ENCODE results near the gene QSOX2. TPM values are rescaled to one million over a fixed set of nuclear protein-coding genes. Genes with fewer than 3 reads are reported as not detected.

QSOX2 gene
- total RNA-seq, 1 experiment from 2014 or later, result 19.3 TPM

DNA sequence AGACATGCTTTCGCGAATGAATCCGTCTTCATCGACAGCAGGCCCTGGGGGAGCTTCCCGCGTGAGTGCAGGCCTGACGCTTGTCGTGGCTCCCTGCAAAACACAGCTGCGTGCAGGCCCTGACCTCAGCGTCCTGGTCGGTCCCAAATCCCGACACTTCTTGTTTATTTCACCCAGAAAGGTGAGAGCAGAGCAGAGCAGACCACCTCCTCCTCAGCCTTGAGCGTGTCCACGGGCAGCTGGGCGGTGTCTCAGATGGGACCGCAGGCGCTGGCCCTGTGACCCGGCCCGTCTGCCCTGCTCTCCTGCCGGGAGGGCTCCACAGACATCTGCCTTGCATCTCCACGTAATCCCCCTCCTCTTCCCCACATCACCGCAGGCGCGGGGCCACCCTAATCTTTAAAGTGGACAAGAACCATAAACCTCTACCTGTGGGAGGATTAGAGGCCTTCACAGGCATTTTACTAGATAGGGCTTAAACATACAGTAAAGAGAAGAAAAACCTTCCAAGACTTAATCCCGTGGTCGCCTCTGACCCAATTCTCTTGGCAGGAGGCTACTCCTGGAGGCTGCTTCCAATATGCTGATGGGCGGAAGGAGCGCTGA lies 33.2 kb downstream of the QSOX2 start:
- no peaks in the 10 kb centered on the region for H3K9me3 ChIP-seq (replicated peaks)
- no peak overlapping the region for H3K4me3 ChIP-seq
- no peak for DNase-seq (ENCODE audit: low read depth in 1 of 2, low spot score in 2 of 2)
- H3K36me3 ChIP-seq, result peaks cover 17% of the 10 kb centered on the region
- no peak overlapping the region for H3K27ac ChIP-seq
- no peaks in the 10 kb centered on the region for H3K4me1 ChIP-seq (replicated peaks)
- no peaks in the 10 kb centered on the region for H3K27me3 ChIP-seq (replicated peaks)

DNA sequence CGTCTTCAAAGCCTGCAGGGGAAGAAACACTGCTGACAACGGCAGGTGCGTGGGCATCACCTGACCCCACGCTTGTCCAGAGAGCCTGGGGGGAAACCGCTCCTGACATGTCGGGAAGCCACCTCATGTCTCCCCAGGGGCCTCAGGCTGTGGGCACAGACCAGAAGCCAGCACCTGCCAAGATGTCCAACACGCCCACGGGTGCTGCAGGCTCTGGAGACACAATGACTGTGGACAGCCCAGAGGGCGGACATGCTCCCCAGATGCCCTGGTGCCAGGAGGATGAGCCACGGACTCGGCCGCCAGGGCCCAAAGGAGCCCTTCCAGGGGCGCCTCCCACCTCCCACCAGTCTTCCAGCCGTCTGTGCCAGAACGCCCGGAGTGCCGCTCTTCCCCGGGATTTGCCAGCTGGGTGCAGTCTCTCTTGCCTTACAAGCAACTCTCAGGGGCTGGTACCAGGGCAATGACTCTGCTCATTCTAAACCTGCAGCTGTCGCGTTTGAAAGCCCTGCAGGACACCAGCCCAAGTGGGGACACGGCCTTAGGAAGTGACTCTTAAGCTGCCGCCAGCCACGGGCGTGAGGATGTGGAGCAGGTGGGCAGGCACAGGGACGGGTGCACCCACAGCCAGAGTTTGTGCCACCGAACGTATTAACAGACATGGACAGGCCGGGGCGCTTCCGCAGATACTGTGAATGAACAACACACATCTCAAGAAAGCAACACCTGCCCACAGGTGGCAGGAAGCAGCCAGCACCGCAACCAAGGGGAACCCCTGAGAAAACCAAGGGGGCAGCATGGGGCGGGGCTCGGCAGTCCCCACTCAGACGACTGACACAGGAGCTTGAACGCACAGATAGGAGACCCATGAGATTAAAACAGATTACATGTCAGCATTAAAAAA lies 33.9 kb downstream of the QSOX2 start:
- Histone ChIP-seq H3K4me3 (no peak overlapping the region), H3K9me3 (replicated peaks) (no peaks in the 10 kb centered on the region), H3K36me3 (peaks cover 17% of the 10 kb centered on the region), H3K27me3 (replicated peaks) (no peaks in the 10 kb centered on the region), H3K27ac (no peak overlapping the region), H3K4me1 (replicated peaks) (no peaks in the 10 kb centered on the region)
- DNase-seq (ENCODE audit: low read depth in 1 of 2, low spot score in 2 of 2), result no peak

DNA sequence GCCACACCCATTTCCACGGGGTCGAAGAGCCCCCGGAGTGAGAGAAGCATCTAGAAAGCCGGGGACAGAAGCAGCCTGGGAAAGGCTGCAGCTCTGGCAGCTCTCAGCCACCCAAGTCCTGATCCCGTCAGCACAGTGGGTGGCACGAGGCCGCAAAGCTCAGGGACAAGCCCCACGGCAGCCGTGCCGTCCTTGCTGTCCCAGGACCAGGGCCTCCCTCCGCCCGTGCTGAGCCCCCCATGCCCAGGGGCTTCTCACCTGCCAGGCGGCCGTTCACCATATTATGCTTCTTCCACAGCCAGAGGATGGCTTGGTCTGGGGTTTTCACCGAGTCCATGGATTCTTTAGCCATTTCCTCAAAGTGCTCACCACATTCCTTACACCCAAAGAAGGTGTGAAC lies 34.6 kb downstream of the QSOX2 start:
- Histone ChIP-seq H3K27ac (no peak overlapping the region), H3K4me1 (replicated peaks) (no peaks in the 10 kb centered on the region), H3K4me3 (no peak overlapping the region), H3K36me3 (peaks cover 17% of the 10 kb centered on the region), H3K27me3 (replicated peaks) (no peaks in the 10 kb centered on the region), H3K9me3 (replicated peaks) (no peaks in the 10 kb centered on the region)
- no peak for DNase-seq (ENCODE audit: low read depth in 1 of 2, low spot score in 2 of 2)

DNA sequence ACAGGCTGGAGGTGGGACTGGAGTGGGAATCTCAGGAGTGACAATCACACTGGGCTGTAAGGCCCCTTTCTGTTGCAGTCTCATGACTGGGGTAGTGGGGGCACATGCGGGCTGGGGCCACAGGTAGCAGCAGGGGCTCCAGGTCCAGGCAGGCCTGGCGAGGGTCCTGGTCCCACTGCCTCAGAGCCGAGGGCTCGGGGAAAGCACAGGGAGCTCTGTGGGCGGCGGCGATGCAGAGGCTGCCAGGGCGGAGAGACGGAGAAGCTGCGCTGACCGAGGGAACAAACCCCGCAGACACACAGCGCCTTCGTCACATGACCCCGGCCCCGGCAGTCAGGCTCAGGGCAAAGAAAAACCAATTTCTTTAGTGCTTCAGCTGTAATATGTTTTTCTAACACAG lies 35.3 kb downstream of the QSOX2 start:
- H3K36me3 ChIP-seq, result peaks cover 17% of the 10 kb centered on the region
- no peaks in the 10 kb centered on the region for H3K9me3 ChIP-seq (replicated peaks)
- DNase-seq (ENCODE audit: low read depth in 1 of 2, low spot score in 2 of 2), result no peak
- no peaks in the 10 kb centered on the region for H3K4me1 ChIP-seq (replicated peaks)
- H3K27me3 ChIP-seq (replicated peaks), result peaks cover 2% of the 10 kb centered on the region; the same call in 1 of the 2 replicates
- H3K4me3 ChIP-seq, result no peak overlapping the region
- H3K27ac ChIP-seq, result no peak overlapping the region

DNA sequence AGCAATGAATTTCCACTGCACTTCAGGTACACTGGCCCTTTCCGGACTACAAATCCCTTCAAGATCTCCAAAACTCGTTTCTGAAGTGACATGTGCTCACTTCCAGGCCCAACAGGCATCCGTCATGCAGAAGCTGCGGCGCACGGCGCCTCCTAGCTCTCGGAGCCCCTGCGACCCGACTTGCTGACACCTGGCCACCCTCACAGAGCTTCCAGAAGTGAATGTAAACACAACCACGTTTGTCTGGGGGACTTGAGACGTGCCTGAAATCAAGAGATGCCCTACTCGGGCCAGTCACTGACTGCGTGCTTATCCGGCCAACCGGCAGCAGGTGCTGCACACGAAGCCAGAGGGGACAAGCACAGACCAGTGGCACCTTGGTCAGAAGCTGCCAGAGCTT lies 35.8 kb downstream of the QSOX2 start:
- peaks cover 14% of the 10 kb centered on the region for H3K36me3 ChIP-seq
- DNase-seq (ENCODE audit: low read depth in 1 of 2, low spot score in 2 of 2), result no peak

DNA sequence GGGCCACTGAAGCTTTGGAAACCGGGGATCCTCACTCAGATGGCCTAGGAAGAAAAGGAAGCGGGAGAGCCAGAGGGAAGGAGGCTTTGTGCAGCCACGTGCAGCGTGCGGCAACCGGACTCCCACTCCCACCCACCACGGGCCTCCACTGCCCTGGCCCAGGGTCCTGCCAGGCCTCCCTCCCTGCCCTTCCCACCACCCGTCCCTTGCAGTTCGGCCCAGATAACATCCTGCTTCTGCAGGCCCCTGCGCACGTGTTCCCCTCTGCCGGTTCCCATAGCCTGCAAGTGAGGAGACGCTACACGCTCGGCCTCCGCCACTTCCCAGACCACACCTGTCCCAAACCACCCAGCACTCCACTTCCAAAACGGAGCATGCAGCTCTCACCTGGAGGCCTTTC lies 36.4 kb downstream of the QSOX2 start:
- no peak overlapping the region for H3K4me3 ChIP-seq
- peaks cover 8% of the 10 kb centered on the region; the same call in 1 of the 2 replicates for H3K36me3 ChIP-seq
- H3K27ac ChIP-seq, result no peak overlapping the region
- no peak for DNase-seq (ENCODE audit: low read depth in 1 of 2, low spot score in 2 of 2)
- peaks cover 11% of the 10 kb centered on the region for H3K27me3 ChIP-seq (replicated peaks)
- H3K9me3 ChIP-seq (replicated peaks), result no peaks in the 10 kb centered on the region; the same call in 1 of the 2 replicates
- no peaks in the 10 kb centered on the region for H3K4me1 ChIP-seq (replicated peaks)

More for the DNA sequence above, 35.8 kb downstream of the QSOX2 start:
- H3K4me3 ChIP-seq, result no peak overlapping the region
- peaks cover 5% of the 10 kb centered on the region for H3K27me3 ChIP-seq (replicated peaks)
- no peak overlapping the region for H3K27ac ChIP-seq
- no peaks in the 10 kb centered on the region for H3K4me1 ChIP-seq (replicated peaks)
- no peaks in the 10 kb centered on the region; the same call in 1 of the 2 replicates for H3K9me3 ChIP-seq (replicated peaks)

DNA sequence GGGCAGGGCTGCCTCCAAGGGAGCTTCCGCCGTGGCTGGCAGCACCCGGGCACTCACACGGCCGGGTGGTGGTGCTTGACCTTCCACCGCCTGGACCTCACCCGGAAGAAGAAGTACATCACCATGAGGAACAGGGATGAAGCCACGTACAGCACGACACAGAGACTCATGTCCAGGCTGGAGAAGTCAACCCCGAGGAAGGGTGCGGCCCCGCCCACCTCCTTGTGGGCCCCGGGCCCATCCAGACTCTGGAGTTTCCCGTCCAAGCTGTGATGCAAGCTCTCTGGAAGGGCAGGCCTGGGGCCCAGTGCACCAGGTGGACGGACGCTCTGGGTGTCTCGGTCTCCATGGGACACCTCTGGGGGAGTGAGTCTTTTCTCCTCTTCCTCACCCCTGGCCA lies 36.9 kb downstream of the QSOX2 start:
- Histone ChIP-seq H3K9me3 (replicated peaks) (no peaks in the 10 kb centered on the region; the same call in 1 of the 2 replicates), H3K27ac (no peak overlapping the region), H3K27me3 (replicated peaks) (peaks cover 16% of the 10 kb centered on the region), H3K4me3 (no peak overlapping the region), H3K36me3 (0 out of 2 replicates have a peak, but pooled peaks cover 3% of the 10 kb centered on the region), H3K4me1 (replicated peaks) (no peaks in the 10 kb centered on the region)
- no peak for DNase-seq (ENCODE audit: low read depth in 1 of 2, low spot score in 2 of 2)

DNA sequence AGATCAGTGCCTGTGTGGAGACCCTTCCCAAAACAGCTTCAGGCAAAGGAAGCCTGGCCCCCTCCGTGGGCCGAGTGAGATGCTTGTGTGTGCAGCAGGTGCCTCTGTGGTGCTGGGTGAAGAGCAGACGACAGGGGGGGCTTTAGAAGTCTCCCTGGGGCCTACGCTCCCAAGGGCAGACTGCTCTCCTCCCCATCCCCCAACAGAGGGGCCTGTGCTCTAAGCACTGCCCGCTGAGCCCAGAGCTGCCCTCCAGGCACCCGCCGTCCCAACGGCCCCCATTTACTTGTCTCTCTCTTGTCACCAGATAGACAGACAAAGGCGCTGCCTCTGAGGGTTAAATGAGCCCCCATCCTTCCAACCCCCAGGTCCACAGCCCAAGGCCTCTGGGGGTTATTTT lies 38.0 kb downstream of the QSOX2 start:
- no peak for DNase-seq (ENCODE audit: low read depth in 1 of 2, low spot score in 2 of 2)
- Histone ChIP-seq H3K9me3 (replicated peaks) (no peaks in the 10 kb centered on the region; the same call in 1 of the 2 replicates), H3K27me3 (replicated peaks) (peaks cover 25% of the 10 kb centered on the region), H3K4me3 (no peak overlapping the region), H3K4me1 (replicated peaks) (no peaks in the 10 kb centered on the region), H3K36me3 (no peaks in the 10 kb centered on the region), H3K27ac (no peak overlapping the region)

DNA sequence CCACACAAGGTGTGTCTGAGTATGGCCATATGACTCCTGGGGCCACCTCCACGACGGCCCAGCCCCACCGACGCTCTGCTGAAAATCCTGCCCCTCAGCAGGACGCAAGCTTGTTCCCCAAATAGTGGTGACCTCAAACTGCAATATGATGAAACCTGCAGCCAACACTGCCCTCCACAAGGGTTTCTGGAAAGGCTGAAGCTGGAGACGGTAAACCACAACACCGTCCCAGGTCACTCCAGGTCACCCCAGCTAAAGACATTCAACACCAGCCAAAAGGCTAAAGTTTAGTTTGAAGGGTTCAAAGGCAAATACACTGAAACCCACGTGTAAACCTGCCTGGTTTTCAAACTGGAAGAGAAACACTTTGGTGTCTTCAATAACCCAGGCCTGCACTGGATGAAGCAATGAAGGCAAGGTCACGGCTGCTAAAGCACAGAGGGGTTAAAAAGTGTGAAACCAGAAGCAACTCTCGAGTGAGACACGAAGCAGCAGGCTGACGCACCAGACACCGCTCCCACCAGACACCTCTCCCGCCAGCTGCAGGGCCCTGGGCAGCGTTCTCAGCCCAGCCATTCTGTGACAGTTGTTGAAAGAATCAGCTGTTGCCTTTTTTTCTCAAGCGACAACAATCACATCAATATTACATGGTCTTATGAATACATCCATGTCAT lies 38.9 kb downstream of the QSOX2 start:
- peaks cover 33% of the 10 kb centered on the region for H3K27me3 ChIP-seq (replicated peaks)
- H3K9me3 ChIP-seq (replicated peaks), result no peaks in the 10 kb centered on the region; the same call in 1 of the 2 replicates
- H3K4me3 ChIP-seq, result no peak overlapping the region
- no peak overlapping the region for H3K27ac ChIP-seq
- no peaks in the 10 kb centered on the region for H3K36me3 ChIP-seq
- DNase-seq (ENCODE audit: low read depth in 1 of 2, low spot score in 2 of 2), result no peak
- no peaks in the 10 kb centered on the region for H3K4me1 ChIP-seq (replicated peaks)

DNA sequence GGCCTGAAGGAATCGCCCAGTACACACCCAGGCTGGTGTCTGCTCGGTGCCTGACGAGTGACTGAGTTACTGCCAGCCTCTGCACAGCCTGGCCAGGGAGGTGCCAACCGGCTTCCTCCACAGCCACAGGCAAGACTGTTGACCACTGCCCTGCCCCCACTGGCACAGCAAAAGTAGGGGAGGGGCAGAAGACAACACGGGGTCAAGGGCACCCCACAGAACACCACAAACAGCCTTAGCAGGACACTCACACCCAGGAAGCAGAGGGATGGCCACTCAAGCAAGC lies 40.0 kb downstream of the QSOX2 start:
- Histone ChIP-seq H3K27ac (no peak overlapping the region), H3K27me3 (replicated peaks) (peaks cover 44% of the 10 kb centered on the region), H3K9me3 (replicated peaks) (no peaks in the 10 kb centered on the region; the same call in 1 of the 2 replicates), H3K4me3 (no peak overlapping the region), H3K4me1 (replicated peaks) (no peaks in the 10 kb centered on the region), H3K36me3 (no peaks in the 10 kb centered on the region)
- no peak for DNase-seq (ENCODE audit: low read depth in 1 of 2, low spot score in 2 of 2)

DNA sequence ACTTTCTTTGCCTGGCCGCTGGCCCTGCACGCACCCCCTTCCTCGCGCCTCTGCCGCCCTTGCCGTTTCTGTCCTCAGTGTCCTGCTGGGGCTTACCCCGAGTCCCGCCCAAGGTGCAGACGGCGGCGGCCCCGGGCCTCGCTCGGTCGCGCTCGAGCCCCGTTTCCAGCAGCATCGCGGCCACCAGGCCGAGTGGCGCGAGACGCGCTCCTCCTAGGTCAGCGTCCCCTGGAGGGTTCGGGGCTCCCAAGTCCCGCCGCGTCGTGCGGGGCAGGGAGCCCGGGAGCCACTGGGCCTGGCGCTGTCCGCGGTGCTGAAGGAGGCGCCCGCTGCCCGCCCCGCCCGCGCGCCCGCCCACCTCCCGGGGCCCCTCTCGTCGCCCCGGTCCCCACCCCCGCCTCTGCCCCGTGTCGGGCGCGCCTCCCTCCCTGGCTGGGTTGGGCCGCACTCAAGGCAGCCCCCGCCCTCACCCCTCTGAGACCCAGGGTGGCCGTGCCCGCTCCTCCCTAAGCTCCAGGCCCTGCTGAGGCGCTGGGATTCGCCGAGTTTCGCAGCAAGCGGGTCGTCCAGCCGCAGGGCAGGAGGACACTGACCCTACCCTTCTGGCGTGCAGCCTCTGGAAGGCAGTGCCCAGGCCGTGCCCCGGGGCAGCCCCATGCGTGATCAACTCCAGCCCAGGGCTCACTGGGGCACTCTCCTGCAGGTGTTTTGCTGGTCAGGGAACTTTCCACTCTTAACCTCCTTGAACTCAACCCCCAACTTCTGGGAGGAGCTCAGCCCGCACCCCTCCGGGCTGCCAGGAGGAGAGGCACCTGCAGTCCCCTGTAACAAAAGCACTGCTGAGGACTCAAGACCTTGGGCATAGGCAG lies 40.5 kb downstream of the QSOX2 start, which contains the start of gene LHX3:
TSS of gene LHX3 (minus strand) at position 291 of the 869 bp plus-strand sequence. CDS start at position 175, 116 bp downstream.
- H3K9me3 ChIP-seq (replicated peaks), result no peaks in the 10 kb centered on the region; the same call in 1 of the 2 replicates
- peak in 1 of 2 experiments; percentile 15 for DNase-seq (ENCODE audit: low read depth in 1 of 2, low spot score in 2 of 2)
- H3K27me3 ChIP-seq (replicated peaks), result peaks cover 50% of the 10 kb centered on the region

DNA sequence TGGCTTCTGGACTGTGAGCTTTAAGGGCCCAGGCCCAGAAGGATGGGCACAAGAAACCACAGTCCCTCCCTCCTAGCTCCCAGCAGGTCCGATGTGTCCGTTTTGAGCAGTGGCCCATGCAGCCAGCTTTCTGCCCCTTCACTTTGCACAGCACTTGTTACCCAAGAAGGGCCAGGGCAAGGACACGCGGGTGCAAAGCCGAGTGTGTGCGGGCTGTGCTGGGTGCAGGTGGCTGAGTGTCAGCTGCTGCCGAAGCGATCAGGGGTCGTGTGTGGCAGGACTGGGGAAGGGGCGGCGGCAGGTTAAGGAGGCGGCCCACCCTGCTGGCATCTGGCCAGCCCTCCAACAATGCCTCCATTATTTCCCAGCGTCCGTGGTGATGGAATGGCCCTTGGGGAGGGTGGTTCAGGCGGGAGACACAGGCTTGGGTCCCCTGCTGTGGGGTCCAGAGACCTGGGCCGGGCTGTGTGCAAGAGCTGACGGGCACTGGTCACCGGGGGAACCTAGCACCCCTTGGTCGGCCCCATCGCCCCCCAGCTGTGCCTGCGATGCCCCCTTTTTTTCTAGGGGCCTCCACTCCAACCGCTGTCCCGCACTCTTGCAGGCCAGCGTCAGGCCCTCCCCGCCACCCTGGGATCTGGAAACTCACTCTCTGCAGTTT lies 41.3 kb downstream of the QSOX2 start:
- H3K9me3 ChIP-seq (replicated peaks), result no peaks in the 10 kb centered on the region; the same call in 1 of the 2 replicates
- H3K36me3 ChIP-seq, result no peaks in the 10 kb centered on the region
- H3K4me1 ChIP-seq (replicated peaks), result no peaks in the 10 kb centered on the region
- H3K27me3 ChIP-seq (replicated peaks), result peaks cover 58% of the 10 kb centered on the region
- no peak overlapping the region for H3K27ac ChIP-seq
- DNase-seq (ENCODE audit: low read depth in 1 of 2, low spot score in 2 of 2), result no peak
- H3K4me3 ChIP-seq, result no peak overlapping the region

More for the DNA sequence above, 40.5 kb downstream of the QSOX2 start, which contains the start of gene LHX3:
- no peaks in the 10 kb centered on the region for H3K36me3 ChIP-seq
- no peak within 1 kb of the TSS for H3K4me3 ChIP-seq
- no peak within 1 kb of the TSS for H3K27ac ChIP-seq
- H3K4me1 ChIP-seq (replicated peaks), result no peaks in the 10 kb centered on the region
